NCI-H82 treated with DMSO at 0.1 percent for 48 hours (cell line): ENCODE results near the gene USP2.

Experiments
- DNase-seq: peaks from one replicate; lab custom pipeline; 2025; ENCODE audit not compliant: unreplicated experiment; lab: John Stamatoyannopoulos, UW

The USP2 gene

DNA sequence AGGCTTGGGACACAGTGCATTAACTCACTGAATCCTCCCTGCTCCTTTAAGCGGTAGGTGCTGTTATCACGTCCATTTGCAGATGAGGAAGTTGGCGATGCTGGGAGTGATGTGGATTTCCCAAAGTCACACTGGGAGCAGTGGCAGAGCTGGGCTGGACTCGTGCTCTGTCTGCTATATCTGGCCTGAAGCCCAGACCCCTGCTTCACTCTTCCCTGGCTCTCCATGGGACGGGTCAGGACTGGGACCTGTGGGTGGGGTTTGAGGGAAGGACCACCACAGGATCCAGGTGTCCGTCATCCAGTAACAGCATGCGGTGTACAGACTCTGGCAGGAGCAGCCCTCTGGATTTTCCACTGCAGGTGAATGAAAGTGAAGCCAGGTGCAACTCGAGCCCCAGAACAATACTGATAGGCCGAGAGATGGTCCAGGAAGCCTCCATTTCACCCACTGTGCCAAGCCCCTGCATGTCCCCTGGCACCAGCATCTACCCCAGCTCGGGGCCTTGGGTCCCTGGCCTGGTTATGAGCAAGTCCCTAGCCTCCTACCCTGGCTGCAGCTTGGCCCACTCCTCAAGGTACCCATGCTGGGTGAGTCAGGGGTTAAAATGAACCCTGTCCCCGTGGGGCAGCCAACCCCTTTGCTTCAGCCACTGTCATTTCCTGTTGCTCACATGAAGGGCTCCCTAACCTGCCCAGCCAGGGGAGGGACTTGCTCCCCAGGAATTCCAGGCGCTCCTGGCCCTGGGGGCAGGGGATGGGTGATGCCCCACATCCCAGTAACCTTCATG is 4.2 kb downstream of the USP2 start:
- DNase-seq: no peak

GRCh38 chr11:119376197-119376847 is 5.2 kb downstream of the USP2 start:
- DNase-seq: no peak

DNA sequence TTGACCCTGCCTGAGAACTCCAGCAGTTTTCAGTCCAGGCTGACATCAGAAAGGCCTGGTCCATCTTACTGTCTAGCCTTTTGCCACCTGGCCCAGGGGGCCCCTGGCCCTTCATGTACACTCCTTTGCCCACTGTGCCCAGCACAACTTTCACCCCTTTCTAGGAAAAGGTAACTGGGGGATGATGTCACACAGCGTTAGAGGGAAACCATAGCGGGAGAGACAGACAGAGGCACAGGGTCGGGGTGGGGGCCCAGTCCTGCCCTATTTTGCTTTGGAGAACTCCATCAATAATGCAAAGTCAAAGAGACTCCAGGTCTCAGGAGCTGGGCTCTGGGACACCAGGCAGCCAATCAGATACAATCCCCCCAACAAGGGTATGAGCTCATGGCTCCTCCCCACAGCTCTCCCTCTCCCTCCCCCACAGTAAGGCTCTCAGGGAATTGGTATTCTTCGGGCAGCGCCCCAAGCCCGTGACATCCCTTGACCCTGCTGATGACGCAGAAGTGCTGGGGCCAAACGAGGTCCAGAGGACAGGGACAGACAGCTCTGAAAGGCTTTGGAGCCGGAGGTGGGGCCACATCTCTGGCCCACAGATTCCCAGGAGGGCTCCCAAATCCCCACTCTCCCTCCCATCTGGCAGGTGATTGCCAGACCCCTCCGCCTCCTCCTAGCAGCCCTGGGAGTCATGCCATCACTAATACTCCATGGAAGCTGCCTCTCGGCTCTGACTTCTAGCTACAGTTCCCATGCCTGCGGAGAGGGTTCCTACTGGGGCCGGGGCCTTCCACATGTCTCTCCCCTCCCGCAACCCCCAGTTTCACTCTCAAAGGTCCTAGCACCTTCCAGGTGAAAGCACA is 5.9 kb downstream of the USP2 start:
- peak; percentile 34 for DNase-seq

DNA sequence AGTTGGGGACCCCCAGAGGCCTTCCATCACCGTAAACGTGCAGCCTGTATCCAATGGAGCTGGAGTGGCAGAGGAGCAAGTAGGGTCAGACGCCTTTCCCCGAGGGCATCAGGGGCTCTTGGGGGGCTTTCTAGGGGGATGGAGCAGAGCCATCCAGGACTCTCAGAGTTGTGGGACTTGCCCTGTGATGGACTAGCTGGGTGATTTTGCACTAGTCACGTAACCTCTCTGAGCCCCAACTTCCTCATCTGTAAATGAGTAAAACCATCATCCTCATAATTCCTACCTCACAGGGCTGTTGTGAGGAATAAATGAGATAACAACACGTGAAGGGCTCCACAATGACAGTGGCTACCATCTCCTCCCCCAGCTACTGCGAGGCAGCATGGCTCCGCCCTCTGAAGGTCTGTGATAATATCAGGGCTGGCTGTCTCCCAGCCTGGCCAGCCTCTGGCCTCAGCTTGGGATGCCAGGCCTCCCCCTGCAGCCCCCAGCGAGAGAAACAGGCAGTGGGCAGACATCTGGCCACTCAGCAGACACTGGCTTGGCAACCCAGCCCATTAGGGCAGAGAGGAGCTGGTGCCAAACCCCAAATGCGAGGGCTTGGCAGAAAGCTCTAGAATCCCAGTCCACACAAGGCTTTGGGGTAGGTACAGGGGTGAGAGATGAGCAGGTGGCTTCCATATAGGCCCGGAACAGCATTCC is 6.7 kb downstream of the USP2 start:
- DNase-seq: no peak

- peak; percentile 61 for DNase-seq
Measured at GRCh38 chr11:119373921-119374631, 7.4 kb downstream of the USP2 start.

DNA sequence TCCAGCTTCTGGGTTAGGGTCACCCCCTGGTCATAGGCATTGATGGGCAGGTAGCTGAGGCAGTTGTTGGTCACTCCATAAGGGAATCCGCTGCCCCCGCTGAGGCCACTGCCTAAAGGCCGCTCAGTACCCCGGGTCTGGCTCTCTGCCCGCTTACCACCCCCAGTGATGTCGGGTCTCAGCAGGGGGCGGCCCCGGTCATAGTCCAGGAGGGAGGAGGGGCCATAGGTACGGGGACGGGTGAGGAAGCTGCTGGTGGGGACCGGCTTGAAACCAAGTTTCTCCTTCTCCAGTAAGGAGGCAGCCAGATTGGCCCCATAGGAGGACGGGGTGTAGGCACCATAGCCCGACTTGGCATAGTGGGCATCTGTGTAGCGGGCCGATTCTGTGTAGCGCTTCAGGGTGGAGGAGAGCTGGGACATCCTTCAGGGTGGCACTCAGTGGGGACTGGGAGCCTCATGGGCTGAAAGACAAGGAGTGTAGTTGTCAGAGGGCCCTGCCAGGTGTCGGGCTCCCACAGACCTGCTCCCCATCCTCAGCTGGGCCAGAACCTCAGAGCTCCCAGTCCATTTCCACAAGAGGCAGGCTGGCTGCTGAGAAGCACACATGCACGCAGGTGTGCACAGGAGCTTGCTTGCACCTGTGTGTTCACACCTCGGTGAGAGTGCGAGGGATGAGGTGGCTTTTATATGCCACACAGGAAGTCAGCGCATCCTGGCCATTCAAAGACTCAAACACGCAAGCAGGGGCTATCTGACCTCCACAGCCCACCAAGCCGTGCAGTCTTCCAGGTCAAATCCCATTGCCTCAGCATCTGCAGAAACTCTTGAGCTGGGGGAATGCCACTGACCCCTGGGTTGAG is 8.2 kb downstream of the USP2 start:
- no peak for DNase-seq

- no peak for DNase-seq
Measured at GRCh38 chr11:119372260-119373058, 9.0 kb downstream of the USP2 start.

- DNase-seq: peak; percentile 26
Measured at GRCh38 chr11:119371778-119372182, 9.7 kb downstream of the USP2 start.

DNA sequence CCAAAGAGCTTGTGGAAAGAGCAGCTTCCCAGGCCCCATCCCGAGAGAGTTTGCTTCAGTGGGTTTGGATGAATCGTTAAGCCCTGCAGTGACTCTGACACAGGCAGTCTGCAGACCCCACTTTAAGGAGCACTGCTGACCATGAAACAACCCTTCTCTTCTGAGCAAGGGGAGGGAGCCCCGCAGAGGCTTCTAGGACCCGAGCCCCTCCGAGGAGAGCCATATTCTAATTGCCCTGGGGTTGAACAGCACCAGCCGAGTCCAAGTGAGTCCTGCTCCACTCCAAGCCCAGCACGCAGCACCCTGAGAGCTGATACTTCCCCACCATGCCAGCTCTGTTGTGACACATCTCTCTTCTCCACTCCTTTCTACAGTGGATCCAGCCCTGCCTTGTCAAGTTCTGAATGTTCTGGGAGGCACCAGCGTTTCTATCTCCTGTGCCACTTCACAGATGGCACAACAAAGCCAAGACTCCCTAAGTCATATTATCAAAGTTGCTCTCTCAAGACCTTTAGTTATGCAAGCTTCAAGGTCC is 10.4 kb downstream of the USP2 start:
- no peak for DNase-seq

GRCh38 chr11:119370486-119371046 is 10.9 kb downstream of the USP2 start:
- DNase-seq: peak; percentile 23

DNA sequence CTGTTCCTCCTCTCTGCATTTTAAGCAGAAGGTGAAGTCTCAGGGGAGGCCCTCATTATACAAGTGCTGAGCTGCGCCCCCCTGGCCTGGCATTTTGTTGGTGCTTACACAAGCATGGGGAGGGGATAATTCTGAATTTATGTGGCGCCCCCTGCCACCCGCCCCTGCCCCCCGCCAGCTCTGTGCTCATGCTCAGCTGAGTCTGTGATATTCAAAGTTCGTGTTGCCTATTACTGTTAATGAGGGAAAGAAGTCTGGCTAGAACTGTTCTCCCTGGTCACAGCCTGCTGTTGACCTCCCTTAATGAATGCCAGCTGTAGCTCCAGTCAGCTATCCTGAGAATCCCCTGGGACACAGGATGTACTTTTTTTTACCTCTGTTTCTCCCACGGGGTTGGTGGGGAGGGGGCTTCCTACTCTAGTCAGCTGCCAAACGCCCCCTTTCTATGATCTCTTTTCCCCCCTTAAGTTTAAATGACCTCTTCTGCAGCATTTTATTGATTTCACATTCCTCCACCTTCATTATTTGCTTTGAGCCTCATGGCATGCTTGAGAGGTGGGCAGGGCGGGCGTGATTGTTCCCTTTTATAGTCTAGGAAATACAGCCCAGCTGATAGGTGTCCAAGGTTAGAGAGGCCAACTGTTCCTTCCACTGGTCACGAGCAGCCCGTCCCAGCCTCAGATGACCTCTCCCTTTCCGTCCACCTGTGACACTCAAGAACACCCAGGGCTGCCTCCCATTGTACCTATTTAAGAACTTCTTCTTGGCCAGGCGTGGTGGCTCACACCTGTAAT is 12.2 kb downstream of the USP2 start:
- DNase-seq: peak; percentile 52

- DNase-seq: peak; percentile 85
Measured at GRCh38 chr11:119368121-119369034, 13.1 kb downstream of the USP2 start.

DNA sequence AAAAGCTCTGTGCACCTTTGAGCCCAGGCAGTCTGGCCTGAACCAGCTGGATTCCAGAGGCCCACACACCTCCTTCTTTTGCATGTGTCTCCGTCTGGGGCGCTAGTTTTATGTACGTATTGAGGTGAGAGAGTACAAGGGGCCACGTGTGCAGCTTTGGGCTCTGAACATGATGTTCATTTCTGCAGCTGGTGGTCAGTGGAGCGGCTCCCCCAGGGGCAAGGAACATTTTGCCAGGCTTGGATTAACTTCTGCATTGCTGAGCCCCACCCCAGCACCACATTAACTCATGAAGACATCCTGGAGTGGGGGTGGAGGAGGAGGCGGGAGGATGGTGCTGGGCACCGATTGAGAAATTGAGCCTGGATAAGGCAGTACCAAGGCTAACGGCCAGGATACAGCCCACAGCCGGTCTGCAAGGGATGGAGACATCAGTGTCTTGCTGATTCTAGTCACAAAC is 13.8 kb downstream of the USP2 start:
- DNase-seq: no peak

DNA sequence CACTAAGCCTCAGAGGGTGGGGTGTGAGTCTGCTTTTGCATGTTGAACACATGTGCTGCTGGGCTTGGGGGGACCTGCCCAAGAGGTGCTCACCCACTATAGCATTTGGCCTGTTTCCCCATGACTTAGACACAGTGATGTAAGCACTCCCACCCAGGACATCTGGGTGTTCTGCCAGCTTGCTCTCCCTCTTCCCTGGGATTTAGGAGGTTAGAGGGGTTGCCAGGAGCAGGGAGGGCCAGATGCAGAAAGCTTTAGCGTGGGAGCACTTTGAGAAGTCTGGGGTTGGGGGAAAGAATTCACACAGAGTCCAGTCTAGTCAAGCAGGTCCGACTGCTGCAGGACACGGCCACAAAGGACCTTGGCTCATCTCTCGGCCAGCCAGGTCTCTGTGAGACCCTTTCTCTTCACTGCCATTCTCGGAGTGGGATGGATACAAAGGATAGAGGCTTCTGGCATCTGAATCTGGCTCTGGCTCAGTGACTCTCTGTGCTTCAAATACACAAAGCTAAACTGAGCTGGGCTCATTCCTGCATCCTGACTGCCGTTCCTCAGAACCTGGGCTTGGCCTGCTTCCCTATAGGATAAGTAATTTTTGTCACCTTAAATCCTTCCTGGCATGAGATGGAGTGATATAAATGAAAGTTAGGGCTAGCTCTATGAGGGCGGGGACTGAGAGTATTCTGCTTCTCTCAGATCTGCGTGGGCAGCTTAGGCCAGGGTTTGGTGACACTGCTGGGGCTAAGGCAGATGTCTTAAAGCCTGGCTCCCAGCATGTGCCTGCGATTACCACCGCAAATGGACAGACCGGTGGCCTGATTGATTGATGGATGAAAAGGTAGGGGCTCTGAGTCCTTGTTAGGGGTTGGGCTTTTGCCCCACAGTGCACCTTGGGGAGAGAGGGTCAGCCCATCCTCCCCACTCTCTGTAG is 14.5 kb downstream of the USP2 start:
- DNase-seq: no peak

DNA sequence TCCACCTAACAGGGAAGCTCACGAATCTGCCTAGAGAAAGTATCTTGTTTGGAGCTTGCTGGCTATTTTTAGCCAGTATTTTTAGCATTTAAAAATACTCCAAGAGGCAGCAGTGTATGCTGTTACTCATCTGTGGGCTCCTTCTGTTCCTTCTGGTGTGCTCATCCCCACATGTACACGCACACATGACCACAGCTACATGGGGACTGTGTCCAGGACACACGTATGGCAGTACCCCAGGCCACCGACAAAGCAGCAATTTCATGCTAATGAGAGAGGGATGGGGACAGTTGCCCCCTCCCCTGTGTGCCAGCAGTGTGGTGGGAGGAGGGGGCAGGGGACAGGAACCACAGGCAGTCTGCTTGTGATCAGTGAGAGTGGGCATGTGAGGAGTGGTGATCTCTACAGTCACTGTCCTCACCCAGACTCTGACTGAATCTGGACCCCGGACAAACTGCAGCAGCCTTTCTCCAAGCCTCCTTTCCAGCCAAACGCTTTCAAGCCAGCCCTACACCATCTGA is 16.4 kb downstream of the USP2 start:
- DNase-seq: no peak
